HG03432 (cell line): ENCODE data around the gene NINJ1.

ENCODE experiments used
- ATAC-seq: cut with Tn5 transposase; IDR thresholded peaks from one replicate; pipeline ENCODE4 v1.9.1; 2021; ENCODE audit warnings: mild to moderate bottlenecking, moderate library complexity; ENCODE audit not compliant: unreplicated experiment

NINJ1 gene

GRCh38 chr9:93090091-93090655 lies 43.9 kb downstream of the NINJ1 start:
- ATAC-seq, result no peak

DNA sequence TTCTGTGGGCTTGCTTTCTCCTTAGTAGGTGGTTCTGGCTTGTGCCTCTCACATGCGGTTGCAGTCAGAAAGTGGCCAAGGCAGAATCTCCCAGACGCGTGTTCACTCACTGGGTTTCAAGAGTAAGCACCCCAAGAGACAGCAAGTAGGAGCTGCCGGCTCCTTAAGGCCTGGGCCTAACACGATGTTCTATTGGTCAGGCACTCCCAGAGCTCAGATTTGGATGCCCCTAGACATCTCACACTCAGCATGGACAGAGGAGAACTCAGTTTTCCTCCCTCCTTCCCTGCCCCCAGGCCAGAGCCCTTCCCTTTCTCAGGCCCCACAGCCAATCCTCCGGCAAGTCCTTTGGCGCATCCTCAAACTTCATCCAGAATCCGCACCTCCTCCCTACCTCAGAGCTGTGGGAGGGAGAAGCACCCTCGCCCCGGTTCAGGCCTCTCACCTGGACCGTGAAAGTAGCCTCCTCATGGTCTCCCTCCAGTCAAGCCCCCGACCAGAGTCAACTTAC lies 44.5 kb downstream of the NINJ1 start:
- ATAC-seq, result no peak

- ATAC-seq, result no peak
These were observed 45.0 kb downstream of the NINJ1 start for GRCh38 chr9:93089024-93089423.

GRCh38 chr9:93088656-93089015 lies 45.4 kb downstream of the NINJ1 start:
- no peak for ATAC-seq

DNA sequence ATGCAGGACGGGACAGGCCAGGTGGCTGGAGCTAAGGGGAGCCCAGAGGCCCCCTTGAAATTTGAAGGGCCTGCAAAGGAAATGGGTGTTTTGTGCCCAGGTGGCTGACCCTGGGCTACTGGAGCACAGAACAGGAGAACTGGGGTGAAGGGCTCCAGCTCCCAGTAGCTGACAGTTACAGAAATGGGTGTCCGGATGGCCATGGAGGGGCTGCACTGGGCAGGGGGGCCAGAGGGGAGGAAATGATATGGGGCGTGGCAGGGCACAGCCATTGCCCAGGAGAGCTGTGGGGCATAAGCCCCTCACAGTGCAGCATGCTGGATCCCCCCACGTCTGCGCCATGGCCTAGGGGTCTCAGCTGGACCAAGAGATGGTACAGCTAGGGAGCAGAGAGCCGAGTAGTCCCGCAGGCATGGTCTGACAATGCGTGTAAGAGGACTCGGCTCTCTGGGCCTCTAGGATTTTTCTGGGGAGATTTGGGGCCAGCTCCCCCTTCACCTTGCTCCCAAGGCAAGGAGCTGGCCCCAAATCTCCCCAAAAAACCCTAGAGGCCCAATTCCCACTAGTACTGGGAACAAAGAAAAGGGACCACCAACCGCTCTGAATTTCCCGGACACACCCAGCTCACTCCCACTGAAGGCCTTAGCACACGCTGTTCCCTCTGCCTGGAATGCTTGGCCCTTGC lies 45.9 kb downstream of the NINJ1 start:
- ATAC-seq, result no peak

- no peak for ATAC-seq
These were observed 47.4 kb downstream of the NINJ1 start for GRCh38 chr9:93086447-93087224.

- no peak for ATAC-seq
These were observed 48.4 kb downstream of the NINJ1 start for GRCh38 chr9:93085676-93086075.

DNA sequence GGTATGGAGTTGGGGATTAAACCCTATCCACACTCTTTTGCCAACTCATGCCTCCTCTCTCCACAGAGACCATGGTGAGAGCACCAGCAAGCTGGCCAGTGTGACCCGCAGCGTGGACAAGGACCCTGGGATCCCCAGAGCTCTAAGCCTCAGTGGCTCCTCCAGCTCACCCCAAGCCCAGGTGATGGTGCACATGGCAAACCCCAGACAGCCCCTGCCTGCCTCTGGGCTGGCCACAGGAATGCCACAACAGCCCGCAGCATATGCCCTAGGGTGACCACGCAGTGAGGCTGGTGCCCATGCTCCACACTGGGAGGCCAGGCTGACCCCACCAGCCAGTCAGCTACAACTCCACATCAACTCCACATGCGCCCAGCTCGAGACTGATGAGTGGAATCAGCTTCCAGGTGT lies 49.6 kb downstream of the NINJ1 start:
- ATAC-seq, result no peak

GRCh38 chr9:93083592-93084470 lies 50.2 kb downstream of the NINJ1 start:
- ATAC-seq, result no peak

- ATAC-seq, result no peak
These were observed 51.1 kb downstream of the NINJ1 start for GRCh38 chr9:93082841-93083411.

DNA sequence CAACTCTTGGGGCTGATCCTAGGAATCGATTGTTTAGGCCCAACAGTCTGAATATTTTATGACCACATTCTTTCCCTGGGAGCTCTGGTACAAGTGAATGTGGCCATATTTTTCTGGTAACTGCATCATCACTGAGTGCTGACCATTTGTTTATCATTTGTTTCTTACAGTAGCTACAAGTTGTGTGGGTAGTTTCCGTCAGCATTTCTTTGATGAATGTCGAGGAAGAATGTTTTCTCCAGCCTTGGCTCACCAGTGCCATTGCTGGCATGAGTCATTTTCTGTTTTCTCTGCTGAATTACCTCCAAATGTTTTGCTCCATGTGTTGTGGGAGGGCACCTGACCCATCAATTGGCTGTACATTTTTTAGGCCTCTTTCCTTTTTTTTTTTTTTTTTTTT lies 52.1 kb downstream of the NINJ1 start:
- ATAC-seq, result no peak

DNA sequence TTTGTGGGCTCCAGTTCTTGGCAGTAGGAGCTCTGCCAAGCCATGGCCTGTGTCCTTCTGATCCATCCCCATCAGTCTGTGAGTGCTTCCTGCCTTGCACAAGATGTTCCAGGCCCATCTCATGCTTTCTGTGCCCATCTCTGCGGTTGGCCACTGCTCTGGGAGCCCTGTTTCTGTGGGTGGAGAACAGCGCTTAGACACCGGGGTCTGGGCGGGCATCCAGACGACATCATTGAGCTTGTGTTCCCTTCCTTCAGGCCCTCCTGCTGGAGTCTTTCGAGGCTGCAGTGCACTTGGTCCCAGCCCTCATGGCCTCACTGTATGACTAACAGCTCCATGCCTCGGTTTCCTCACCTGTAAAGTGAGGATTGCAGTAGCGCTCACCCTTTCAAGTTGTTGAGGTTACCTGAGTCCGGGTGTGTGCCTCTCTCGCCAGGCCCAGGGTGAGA lies 52.9 kb downstream of the NINJ1 start:
- no peak for ATAC-seq

DNA sequence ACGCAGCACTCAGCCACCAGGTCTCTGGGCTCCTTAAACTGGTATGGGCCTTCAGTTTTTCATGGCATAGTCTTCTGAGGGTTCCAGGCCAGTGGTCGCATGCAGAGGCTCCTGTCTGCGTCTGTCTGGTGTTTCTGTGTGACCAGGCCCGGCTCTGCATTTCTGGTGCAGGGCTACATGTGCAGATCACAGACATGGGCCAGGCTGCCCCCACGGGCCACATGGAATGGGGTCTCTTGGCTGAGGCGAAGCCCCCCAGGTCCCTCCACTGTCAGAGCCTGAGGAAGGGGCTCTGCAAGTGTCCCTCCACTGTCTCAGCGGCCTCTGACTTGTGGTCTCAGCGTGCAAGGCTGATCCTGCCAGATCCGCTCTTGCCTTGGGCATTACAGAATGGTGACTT lies 53.6 kb downstream of the NINJ1 start:
- no peak for ATAC-seq

DNA sequence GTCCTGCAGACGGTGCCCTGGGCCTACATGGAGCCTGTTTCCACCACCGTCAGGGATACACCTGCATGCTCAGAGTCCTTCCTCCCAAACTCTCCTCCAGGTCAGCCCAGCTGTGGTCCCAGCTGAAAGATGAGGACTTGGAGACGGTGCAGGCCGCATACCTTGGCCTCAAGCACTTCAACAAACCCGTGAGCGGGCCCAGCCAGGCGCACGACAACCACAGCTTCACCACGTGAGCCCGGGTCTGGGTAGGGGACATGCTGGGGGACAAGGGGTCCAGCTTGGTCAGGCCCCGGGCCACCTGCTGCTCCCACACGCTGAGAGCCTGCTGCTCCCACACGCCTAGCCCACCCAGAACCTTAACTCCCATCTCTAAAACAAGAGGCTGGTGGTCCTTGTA lies 54.7 kb downstream of the NINJ1 start:
- no peak for ATAC-seq

GRCh38 chr9:93077811-93078210 lies 56.2 kb downstream of the NINJ1 start:
- ATAC-seq, result no peak

- no peak for ATAC-seq
These were observed 56.7 kb downstream of the NINJ1 start for GRCh38 chr9:93077367-93077766.

- ATAC-seq, result no peak
These were observed 57.3 kb downstream of the NINJ1 start for GRCh38 chr9:93076792-93077128.

GRCh38 chr9:93076101-93076791 lies 57.8 kb downstream of the NINJ1 start:
- ATAC-seq, result no peak

DNA sequence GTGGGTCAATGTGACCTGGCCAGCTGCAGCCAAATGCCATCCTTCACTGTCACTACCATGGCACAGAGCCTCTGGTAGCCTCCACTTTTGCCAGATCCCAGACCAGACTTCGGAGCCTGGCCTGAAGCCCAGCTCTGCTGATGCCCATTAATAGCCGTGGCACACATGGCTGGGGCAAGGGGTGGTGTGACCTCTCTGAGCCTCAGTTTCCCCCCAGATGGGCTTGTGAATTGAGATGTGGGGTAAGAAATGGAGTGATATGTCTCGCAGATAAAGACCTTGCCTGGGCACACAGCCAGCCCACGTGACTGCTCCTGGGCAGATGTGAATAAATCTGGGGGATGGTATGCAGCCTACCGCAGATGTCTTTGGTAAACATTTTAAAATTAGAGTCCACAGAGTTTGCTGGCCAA lies 61.7 kb downstream of the NINJ1 start:
- no peak for ATAC-seq
